Lung (tissue), 12 donors: ENCODE data around the gene PRR15L. TPM values are rescaled to one million over a fixed set of nuclear protein-coding genes. Genes with fewer than 3 reads are reported as not detected.

Experiments
- ATAC-seq: fragments of 200-7000 bp; cut with Tn5 transposase; one replicate; pipeline ENCODE4 v1.9.1; 2020; ENCODE audit warnings: moderate number of reproducible peaks; ENCODE audit not compliant: insufficient read depth, low FRiP score
- DNase-seq, 3 donors: peaks; one replicate each; pipeline ENCODE4 v3.0.0-alpha.2; 2013 to 2017
- H3K27ac ChIP-seq, 2 donors: one replicate each; pipeline ENCODE4 v1.5.1; 2013; ENCODE audit warnings: mild to moderate bottlenecking in 2 of 2, moderate library complexity in 2 of 2, control low read depth in 1 of 2, inconsistent platforms in 1 of 2, low read depth in 1 of 2, low read length in 1 of 2
- H3K27me3 ChIP-seq, 3 donors: one replicate each; pipeline ENCODE4 v1.5.1; 2013; ENCODE audit warnings: low read length in 2 of 3; ENCODE audit not compliant: control insufficient read depth in 3 of 3, insufficient read depth in 3 of 3
- H3K36me3 ChIP-seq, 4 donors: one replicate each; pipeline ENCODE4 v1.5.1; 2013; ENCODE audit warnings: low read length in 4 of 4, mild to moderate bottlenecking in 1 of 4, moderate library complexity in 1 of 4; ENCODE audit not compliant: control insufficient read depth in 4 of 4, insufficient read depth in 4 of 4
- H3K4me1 ChIP-seq, 5 donors: one replicate each; pipeline ENCODE4 v1.5.1; 2013; ENCODE audit warnings: low read length in 5 of 5, mild to moderate bottlenecking in 2 of 5, moderate library complexity in 1 of 5; ENCODE audit not compliant: control insufficient read depth in 5 of 5, insufficient read depth in 5 of 5
- H3K4me3 ChIP-seq: one replicate; pipeline ENCODE4 v1.5.1; 2013; ENCODE audit warnings: mild to moderate bottlenecking, control low read depth, moderate library complexity
- H3K9ac ChIP-seq, 2 donors: one replicate each; pipeline ENCODE4 v1.5.1; 2013; ENCODE audit warnings: low read length in 2 of 2, control low read depth in 1 of 2; ENCODE audit not compliant: insufficient read depth in 1 of 2
- H3K9me3 ChIP-seq, 4 donors: one replicate each; pipeline ENCODE4 v1.5.1; 2013; ENCODE audit warnings: low read length in 3 of 4, mild to moderate bottlenecking in 1 of 4, moderate library complexity in 1 of 4; ENCODE audit not compliant: control insufficient read depth in 4 of 4, insufficient read depth in 3 of 4
- CTCF ChIP-seq: IDR thresholded peaks from 2 replicates; pipeline ENCODE4 v1.5.1; 2012; ENCODE audit warnings: mild to moderate bottlenecking; ENCODE audit errors: control extremely low read depth, extremely low read depth
- WGBS, 2 donors: extraction: QIAGEN DNeasy Blood & Tissue Kit; methylation state at CpG; one replicate each; pipeline ENCODE4 v1.1.7; 2013; 5-methylcytosine and 5-hydroxymethylcytosine counted together
- polyA plus RNA-seq, 2 donors: library from polyadenylated mRNA; stranded (reverse); fragments of 200-250 nt; gene quantifications; one replicate each; pipeline ENCODE4 v1.2.1, GENCODE V29; 2013
- total RNA-seq, 2 donors: library from RNA; depleted of rRNA in 1 of 2; stranded (reverse); fragments of >200 nt in 1 of 2; gene quantifications; one replicate each; pipeline ENCODE4 v1.2.1, GENCODE V29; 2014 to 2021
- donor health status: control.
- donor health status: control.
- donor health status: Bipolar disorder and iron deficiency.
- donor health status: healthy.
- donor health status: DM: yes; HTN: yes; CAD: no.

Gene PRR15L
- total and polyA plus RNA-seq, 4 donors = 59.5 to 98.5 (median 75.5) TPM

DNA sequence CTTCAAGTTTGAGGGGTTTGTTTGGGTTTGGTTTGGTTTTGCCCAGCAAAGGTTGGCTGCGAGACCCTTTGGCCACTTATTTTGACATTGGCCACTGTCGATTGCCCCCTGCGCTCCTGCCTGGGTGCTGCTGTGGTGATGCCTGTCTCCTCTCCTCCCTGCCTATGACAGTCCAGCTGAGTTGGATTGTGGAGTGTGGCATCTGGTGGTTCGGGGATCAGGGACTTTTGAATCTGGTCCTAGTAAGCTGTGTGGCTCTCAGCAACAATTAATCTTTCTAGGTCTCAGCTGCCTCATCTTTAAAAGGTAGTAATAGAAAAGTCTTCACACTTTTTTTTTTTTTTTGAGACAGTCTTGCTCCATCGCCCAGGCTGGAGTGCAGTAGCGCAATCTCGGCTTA is 40.4 kb upstream of the PRR15L start:
- Histone ChIP-seq H3K4me1 (peaks cover 0 to 8% (median 5%) of the 10 kb centered on the region in 5 donors), H3K4me3 (no peak overlapping the region), H3K27ac (no peak overlapping the region), H3K9ac (no peak overlapping the region), H3K9me3 (no peaks in the 10 kb centered on the region), H3K27me3 (no peaks in the 10 kb centered on the region), H3K36me3 (no peaks in the 10 kb centered on the region)
- TF ChIP-seq CTCF = no peak
- 89 to 93% methylated on average over 7 of the region's 7 CpGs for WGBS, 2 donors
- ATAC-seq (no peak), DNase-seq (no peak)

DNA sequence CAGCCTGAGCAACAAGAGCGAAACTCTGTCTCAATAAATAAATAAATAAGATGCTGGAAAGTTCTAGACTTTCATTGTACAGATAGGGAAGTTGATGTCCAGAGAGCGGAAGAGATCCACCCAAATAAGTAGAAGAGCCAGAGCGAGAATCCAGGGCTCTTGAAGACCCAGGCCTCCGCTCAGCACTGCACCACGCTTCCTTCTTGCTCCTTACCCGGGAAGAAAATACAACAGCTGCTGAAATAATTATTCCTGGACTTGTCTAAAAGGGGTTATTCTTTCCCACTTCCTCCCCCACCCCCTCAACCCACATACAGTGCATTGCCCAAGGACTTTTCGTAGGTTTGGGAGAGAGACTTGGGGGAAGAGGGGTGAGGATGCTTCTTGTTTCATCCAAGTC is 39.9 kb upstream of the PRR15L start:
- H3K9me3 ChIP-seq = no peaks in the 10 kb centered on the region
- DNase-seq = no peak

GRCh38 chr17:47996201-47996600 is 38.5 kb upstream of the PRR15L start:
- H3K27me3 ChIP-seq = no peaks in the 10 kb centered on the region
- H3K36me3 ChIP-seq = no peaks in the 10 kb centered on the region
- H3K9me3 ChIP-seq = no peaks in the 10 kb centered on the region
- no peak for TF ChIP-seq CTCF
- DNase-seq = no peak
- 70 to 73% methylated on average over 9 of the region's 9 CpGs for WGBS, 2 donors
- H3K9ac ChIP-seq = no peak overlapping the region
- no peak overlapping the region for H3K4me3 ChIP-seq
- no peak overlapping the region for H3K27ac ChIP-seq
- H3K4me1 ChIP-seq = peaks cover 0 to 4% (median 0%) of the 10 kb centered on the region in 5 donors
- ATAC-seq = no peak

More for the DNA sequence above, 39.9 kb upstream of the PRR15L start:
- no peaks in the 10 kb centered on the region for H3K36me3 ChIP-seq
- 67 to 76% methylated on average over 7 of the region's 7 CpGs for WGBS, 2 donors
- H3K27me3 ChIP-seq = no peaks in the 10 kb centered on the region
- H3K4me1 ChIP-seq = peaks cover 0 to 5% (median 5%) of the 10 kb centered on the region in 5 donors
- no peak overlapping the region for H3K27ac ChIP-seq
- TF ChIP-seq CTCF = no peak
- H3K9ac ChIP-seq = no peak overlapping the region
- no peak for ATAC-seq
- H3K4me3 ChIP-seq = no peak overlapping the region
